Stimulated activated CD4-positive, alpha-beta T cell treated with anti-CD3 and anti-CD28 coated beads, Interleukin-1b, Interleukin-23, amount 100 ng/mL, for 1 hour (primary cell): Measurements from ENCODE around the gene NEO1.

Source experiments
- DNase-seq, 2 donors: peaks; one replicate each; pipeline ENCODE4 v3.0.0-alpha.2; 2020; ENCODE audit warnings: low read depth in 2 of 2

Gene NEO1, protein sequence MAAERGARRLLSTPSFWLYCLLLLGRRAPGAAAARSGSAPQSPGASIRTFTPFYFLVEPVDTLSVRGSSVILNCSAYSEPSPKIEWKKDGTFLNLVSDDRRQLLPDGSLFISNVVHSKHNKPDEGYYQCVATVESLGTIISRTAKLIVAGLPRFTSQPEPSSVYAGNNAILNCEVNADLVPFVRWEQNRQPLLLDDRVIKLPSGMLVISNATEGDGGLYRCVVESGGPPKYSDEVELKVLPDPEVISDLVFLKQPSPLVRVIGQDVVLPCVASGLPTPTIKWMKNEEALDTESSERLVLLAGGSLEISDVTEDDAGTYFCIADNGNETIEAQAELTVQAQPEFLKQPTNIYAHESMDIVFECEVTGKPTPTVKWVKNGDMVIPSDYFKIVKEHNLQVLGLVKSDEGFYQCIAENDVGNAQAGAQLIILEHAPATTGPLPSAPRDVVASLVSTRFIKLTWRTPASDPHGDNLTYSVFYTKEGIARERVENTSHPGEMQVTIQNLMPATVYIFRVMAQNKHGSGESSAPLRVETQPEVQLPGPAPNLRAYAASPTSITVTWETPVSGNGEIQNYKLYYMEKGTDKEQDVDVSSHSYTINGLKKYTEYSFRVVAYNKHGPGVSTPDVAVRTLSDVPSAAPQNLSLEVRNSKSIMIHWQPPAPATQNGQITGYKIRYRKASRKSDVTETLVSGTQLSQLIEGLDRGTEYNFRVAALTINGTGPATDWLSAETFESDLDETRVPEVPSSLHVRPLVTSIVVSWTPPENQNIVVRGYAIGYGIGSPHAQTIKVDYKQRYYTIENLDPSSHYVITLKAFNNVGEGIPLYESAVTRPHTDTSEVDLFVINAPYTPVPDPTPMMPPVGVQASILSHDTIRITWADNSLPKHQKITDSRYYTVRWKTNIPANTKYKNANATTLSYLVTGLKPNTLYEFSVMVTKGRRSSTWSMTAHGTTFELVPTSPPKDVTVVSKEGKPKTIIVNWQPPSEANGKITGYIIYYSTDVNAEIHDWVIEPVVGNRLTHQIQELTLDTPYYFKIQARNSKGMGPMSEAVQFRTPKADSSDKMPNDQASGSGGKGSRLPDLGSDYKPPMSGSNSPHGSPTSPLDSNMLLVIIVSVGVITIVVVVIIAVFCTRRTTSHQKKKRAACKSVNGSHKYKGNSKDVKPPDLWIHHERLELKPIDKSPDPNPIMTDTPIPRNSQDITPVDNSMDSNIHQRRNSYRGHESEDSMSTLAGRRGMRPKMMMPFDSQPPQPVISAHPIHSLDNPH (N-terminal part only)

DNA sequence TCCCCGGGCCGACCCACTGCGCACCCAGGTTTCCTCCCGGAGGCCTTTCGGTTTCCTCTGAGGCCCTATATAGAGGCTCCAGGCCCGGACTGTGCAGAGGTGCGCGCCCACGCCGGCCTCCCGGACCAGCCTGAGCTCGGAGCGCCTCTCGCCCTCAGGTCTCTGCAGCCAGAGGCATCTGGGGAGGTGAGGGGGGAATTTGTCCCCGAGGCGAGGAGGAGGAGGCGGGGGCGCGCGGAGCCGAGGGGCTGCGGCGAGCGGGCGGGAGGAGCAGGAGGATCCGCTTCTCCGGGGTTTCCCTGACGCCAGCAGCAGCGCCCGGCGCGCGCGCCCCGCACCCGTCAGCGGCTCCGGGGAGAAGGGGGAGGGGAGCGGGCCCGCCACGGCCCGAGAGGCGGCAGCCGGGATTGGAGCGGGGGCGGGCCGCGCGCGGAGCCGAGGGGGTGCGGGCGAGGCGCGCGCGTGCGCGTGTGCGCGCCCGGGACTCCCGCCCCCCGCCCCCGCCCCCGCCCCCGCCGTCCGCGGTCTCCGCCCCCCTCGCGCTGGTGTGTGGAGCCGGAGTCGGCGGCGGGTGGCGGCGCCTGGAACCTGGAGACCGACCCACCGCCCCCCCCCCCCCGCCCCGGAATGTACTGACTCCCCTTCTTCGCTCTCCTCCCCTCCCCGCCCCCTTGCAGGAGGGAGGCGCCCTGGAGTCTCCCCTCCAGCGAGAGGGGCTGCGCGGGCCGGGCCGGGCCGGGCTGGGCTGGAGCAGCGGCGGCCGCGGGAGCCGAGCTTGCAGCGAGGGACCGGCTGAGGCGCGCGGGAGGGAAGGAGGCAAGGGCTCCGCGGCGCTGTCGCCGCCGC is at the start of gene NEO1:
Gene NEO1 (plus strand): TSS at position 657 of the 846 bp plus-strand sequence. CDS start 213 bp downstream, outside the sequence.
- peak; percentile 53 to 65 for DNase-seq

DNA sequence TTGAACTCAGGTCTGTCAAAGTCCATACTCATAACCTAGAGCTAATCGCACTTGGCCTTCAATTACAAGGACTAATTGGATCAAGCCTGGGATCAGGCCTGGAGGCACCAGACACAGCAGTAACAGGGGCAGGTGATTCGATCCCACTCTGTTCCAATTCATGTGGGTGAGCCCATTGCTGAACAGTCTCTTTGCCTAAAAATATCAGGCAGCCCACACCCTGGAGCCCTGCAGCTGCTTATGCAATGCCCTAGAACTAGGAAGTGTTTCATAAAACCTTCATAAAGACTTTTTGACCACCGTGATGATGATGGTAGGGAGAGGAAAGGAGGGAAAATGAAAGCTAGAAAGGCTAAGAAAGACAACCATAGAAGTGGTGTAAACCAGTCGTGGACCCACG is 47.8 kb upstream of the NEO1 start:
- no peak for DNase-seq

DNA sequence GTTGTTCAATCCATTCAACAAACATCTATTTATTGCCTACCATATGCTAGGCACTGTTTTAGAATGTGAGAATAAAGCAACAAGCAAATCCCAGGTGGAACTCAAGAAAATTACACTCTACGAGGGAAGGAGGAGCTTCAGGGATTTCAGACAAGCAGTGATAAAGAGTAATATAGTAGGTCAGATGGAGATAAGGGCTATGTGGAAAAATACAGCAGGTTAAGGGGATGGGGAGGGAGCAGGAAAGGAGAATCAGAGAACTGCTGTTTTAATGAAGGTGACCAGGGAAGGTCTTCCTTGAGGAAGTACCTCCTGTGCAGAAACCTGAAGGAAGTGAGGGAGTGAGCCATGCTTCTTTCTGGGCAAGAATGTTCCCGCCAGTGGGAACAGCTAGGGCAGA is 47.2 kb upstream of the NEO1 start:
- no peak for DNase-seq

DNA sequence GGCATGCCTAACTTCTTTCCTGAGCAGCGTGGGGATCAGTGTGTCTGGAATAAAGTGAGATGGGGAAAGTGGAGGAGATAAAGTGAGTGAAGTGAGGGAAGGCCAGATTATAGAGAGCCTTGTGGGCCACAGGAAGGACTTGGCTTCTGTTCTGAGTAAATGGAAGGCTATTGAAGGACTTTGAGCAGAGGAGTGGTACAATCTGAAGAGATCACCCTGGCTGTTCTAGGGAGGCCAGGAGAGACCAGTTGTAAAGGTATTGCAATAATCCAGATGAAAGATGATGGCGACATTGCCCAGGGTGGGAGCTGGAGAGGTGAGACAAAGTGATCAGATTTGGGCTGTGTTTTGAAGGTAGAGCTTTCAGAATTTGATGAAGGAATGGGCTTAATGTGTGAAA is 46.8 kb upstream of the NEO1 start:
- no peak for DNase-seq

DNA sequence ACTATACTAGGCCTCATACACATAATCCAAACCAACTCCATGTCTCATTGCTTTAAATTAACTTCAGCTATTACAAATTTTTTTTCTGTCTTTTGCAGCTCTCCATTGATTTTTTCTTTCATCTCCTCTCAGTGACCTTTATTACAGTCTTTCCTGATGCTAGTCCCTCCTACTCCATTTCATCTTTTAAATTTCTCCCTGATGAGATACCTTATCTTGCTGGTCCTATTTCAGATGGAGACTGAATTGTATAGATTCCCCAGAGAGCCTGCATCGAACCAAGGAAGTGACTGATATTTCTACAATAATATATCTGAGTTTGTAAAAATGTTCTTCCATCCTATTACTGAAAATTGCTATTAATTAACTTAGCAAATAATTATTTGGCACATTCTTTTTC is 45.7 kb upstream of the NEO1 start:
- DNase-seq = no peak

DNA sequence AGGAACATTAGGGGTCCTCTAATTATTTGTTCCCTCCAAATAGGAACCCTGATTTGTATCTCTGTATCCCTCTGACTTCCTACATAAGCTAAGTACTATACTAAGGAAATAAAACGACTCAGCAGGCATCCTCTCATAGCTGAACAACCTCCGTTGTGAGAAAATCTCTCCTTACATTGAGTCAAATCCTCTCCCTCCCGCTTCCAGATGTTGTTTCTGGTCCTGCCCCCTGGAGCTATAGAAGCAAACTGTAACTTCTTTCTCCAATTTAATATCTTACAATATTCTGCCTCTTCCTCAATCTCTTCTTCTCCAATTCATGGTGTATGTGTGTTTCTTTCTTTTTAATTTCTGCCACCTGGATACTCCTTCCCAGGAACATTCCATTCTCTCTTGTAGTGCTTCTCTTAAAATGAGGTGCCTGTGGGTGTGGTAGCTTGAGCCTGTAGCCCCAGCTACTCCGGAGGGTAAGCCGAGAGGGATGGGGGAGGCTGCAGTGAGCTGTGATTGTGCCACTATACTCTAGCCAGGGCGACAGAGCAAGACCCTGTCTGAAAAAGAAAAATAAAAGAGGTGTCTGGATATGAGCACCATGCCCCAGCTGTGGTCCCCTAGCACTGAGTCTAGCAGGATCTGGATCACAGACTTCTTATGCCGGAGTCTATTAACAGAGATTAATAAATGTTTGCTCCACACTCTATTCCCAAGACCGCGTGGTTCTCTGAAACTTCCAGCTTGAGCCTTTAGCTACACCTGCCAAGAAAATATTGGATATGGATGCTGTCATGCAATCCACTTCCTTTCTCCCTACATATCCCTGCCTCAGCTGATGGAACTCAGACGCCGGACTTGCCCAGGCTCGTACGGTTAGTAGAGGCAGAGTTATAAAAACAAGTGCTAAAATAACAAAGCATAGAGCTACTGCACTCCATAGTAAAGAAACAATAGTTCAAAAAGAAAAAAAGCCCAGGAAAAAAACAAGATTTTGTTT is 42.9 kb upstream of the NEO1 start:
- DNase-seq = no peak

DNA sequence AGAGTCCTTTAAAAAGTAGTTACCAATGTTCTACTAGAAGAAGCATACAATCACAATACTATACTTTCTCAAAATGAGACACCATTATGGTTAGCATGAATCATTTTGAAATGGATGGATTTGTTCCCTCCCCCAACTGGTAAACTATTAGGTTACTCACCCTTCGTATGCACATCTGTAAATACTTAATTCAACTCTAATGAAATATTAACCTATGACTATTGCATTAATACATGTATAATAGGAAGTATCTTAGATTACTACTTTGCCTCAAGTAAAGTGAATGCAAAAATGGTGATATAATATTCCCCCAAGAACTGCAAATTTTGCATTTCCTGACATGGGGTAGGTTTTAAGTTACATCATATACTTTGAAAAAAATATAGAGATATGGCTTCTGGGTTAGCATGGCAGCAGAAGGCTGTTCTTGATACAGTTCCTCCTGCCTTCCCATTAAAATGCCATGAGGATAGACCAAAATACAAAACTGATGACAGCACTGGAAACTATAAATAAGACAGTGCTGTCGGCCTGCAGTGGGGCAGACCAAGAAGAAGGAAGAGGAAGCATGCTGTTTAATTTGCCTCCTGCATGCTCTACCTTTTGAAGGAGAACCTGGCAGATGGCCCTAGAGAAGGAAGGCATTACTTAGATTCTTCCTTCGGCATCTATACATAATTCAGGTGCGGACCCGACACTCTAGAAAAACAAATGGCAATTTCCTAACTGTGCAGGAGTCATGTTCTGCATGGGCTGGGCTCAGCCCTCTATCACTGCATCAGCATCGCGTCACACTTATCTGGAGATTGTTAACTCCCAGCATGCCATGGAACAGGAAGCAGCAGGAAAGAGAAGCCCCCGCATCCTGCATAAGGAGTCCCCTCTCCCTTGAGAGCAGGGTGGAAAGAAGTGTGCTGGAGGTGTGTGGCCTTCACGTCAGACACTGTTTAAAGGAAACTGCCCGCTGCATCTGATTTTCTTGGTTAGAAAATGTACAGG is 41.8 kb upstream of the NEO1 start:
- no peak for DNase-seq

DNA sequence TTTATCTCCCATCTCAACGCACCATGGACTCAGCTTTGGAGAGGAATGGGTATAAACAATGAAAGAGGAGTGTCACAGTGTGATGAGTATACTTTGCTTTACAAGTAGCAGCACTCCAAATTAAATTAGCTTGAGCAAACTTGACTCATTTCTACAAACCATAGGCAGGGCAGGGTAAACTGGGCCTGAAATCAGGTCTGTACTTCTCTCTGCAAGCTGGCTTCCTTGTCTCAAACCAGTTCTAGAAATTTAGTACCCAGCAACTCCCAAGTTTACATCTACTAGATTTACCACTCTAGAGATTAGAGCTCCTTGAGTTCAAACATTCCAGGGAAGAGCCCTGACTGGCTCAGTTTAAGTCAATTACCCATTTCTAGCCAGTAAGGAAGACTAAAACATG is 37.4 kb upstream of the NEO1 start:
- DNase-seq = no peak

DNA sequence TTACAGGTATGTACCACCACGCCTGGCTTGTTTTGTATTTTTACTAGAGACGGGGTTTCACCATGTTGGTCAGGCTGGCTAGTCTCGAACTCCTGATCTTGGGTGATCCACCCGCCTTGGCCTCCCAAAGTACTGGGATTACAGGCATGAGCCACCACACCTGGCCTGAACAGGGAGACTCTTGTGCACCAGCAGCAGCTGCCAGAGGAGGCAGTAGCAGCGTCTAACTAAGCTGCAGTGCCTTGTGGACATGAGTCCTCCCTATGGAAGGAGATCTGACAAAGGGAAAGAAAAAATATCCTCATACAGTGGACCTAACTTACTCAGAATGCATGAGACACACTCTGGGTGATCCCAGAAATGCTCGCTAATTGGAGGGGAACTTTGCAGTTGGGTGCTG is 36.8 kb upstream of the NEO1 start:
- DNase-seq = no peak

DNA sequence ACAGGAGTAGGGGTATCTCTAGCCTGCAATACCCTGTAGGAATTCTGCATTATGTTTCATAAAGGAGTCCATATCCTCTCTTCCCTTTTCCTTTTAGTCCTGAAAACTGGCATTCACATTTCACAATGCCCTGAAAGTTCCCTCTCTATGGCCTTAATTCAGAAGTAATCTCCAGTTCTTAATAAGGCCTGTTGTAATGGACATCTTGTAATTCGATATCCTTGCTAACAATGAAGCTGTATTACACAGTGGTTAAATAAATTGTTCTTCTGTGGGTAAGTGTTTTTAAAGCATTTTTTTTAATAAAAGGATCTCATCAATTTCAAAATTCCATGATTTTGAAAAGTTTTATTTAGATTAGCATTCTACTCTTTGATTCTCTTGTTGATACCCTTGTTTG is 34.3 kb upstream of the NEO1 start:
- DNase-seq = no peak

DNA sequence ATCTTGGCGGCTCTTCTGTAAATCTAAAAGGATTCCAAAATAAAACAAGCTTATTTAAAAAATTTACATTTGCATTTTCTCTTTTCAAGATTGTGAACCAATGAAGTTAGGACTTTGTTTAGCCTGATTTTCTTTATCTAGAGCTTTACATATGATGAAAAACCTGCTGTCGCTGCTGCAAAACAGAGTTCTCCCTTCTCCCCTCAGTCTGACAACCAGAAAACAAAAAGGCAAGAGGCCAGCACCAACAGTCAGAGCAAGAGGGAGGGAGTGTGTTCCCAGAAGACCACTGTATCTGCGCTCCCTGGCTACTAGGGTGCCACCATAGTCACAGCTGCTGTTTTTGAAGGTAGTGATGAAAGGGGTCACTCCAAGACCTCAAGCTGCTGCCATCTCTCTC is 33.1 kb upstream of the NEO1 start:
- DNase-seq = no peak

DNA sequence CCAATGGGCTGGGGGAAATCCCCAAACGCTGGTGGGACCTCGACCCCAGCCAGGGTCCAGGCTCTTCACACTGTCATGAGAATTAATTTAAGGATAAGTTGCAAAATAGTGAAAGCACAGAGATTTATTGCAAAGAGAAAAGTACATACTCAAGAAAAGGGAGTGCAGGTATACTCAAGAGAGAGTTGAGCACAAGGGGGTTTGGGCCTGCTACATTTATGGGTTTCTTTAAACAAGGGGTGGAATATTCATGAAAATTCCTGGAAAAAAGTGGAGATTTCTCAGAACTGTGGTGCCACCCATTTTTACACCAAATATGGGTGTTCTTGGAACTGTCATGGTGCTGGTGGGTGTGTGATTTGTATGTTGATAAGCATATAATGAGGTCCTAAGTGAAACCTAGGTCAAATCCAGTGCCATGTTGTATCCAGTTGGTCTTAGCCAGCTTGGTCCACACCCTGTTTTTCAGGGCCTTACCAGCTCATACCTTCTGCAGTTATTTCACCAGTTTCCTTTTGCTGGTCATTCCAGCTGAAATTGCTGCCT is 32.6 kb upstream of the NEO1 start:
- no peak for DNase-seq

DNA sequence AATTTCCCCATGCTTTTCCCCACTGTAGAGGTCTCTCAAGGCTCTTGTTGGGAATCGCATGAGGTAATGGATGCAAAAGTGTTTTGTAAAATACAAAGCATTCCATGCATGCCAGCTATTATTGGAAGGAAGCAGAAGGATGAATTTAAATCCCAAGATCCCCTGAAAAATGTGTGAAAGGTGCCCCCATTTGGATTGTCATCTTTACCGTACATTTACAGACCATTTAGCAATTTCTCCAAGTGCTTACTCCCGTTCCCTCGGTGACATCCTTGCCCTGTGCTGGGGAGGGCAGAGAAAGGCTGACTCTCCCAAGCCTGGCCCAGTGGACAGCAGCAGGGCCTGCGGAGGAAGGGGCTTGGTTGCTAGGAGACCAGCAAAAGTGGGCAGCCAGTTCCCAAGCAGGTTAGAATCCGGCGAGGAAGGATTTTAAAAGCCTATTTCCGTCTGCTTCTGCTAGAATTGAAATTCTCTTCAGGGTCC is 31.1 kb upstream of the NEO1 start:
- no peak for DNase-seq

DNA sequence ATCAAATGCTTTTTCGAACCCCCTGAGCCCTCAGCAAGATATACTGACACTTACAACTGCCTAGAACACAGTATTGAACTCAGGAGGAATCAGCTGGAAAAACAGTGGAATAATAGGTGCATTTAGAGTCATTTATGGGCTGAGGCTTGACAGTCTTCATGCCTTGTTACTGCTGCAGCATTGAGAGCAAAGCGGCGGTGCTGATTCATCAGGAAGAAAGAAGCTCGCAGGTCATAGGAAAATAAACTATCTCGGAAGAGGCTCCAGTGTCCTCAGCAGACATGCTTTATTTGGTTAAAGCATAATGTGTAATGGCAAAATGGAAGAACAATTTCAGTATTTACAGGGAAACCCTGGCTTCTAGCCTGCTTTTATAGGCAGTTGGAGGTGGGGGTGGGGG is 30.1 kb upstream of the NEO1 start:
- no peak for DNase-seq

DNA sequence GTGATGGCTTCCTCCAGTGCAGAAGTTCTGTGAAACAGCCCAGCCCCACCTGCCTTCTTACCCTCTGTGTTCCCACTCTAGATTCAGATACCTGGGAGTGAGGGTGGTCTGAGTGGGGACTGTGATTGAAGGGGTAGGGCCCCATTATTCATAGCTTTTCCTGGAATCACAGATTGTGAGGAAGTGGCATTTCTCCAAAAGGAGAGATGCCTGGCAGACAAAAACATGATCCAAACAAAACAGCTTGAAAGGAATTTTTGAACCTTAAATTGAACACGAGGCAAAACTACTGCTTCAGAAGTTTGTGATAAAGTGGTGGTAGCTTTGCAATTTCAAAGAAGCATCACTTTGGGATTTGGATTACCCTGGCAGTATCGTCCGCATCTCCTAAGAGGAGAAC is 29.2 kb upstream of the NEO1 start:
- no peak for DNase-seq

DNA sequence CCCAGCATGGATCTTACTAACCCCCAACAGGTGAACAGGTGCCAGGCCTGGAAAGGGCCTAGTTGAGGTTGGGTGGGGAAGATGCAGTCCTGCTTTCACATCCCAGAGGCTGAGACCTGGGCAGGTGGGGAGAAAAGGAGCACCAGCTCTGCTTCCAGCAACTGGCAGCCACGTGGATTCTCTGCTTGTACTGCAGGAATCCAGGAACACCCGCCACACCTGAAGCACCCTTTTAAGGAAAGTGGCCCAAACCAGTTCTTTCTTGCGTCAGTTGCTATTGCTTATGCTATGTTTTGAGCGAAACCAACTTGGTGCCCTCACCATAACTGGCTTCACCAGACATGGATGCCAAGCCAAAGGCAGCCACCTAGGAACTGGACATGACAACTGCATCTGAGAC is 28.1 kb upstream of the NEO1 start:
- DNase-seq = no peak

DNA sequence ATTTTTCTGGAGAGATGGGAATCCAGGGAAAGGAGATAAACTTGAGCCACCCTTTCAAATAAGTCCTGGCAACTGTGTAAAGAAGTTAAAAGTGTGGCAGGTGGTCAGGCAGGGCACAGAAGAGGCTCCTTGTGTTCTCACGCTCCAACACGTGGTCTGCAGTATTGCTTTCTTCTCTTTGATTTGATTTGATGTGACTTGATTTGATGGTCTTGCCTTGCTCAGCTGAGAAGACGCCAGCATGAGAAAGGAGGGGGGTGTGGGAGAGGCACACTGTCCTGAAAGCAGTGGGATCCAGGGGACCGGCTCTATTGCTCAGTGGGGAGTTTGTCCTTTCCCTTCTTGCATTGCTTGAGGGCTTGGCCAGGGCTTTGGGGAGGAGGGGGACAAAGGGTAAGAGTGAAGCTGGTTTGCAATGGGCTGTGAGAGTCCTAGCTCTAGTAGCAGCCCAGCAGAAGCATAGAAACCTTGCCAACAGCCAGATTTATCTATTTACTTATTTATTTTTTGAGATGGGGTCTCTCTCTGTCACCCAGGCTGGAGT is 25.7 kb upstream of the NEO1 start:
- DNase-seq = no peak

DNA sequence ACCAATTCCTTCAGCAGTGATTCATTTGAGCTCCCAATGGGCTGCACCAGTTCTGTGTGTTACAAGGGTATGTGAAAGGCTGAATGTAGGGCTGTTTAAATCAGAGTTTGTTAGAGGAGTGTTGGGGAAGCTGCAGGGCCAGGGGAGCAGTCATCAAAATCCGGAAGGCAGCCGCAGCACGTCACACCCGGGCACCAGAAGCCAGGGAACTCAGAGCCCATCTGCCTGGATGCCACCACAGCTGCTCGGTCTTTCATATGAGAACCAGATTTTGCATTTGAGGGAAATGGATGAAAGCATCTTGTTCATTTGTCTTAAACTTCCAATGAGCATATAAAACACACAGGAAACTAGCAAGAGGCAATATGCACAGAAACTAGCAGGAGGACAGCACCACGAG is 24.2 kb upstream of the NEO1 start:
- DNase-seq = no peak
